LoVo (cell line): ENCODE measurements around the gene FRMD4A.

Source experiments
- DNase-seq: peaks from one replicate; pipeline ENCODE4 v3.0.0-alpha.2; 2016; ENCODE audit warnings: low spot score

The FRMD4A gene

DNA sequence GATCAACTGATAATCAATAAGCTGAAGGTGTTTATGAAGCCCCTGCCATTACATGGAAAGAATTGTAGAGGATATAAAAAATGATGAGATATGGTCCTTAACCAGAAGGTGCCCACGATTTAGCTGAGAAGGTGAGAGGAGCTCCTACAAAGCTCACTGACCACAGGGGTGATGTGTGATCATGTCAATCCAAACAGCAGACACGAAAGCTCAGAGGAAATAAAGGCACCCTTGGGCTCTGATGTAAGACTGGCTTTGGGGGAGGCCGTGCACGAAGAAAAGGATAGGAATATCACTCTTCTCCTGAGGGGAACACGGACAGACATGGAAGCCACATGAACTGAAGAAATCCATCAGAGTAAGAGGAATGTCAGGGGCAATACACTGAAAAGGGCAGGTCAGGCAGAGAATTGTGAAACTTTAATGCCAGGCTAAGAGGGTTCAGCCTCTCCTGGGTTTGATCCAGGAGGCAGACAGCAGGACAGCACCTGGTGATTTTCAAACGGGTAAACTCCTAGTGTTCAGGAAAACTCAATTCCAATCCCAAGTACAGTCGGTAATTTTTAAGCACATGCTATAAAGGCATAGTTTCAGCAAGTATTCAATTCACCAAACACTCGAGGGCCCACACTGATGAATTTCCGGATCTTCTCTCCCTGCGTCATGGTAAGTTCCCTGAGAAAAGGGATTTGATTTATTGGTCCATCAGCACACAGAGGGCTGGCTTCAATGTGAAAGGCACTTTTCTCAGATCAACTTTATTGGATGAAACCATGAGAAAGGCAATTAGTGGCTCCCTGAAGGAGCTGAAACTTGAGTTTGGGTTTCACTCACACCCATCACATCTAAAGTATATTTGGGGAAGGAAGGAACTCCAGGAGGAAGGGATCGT, 580.2 kb downstream of the FRMD4A start:
- no peak for DNase-seq

DNA sequence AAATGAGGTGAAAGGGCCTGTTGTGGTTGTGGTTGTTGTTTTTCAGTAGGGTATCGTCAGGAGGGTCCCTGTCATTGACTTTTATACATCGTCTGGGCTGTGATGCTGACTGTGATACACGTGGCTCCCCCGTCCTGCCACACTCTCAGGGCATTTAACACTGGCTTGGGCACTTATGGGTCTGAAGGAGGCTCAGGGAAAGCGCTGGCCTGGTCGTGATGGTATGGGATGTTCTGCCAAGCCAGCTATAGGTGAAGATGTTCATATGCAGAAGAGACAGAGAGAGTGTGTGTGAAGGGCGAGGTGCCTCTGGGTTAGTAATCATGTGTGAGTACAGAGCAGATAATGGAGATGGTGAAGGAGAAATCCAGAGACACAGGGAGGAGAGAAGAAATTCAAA, 585.5 kb downstream of the FRMD4A start:
- DNase-seq, result no peak

DNA sequence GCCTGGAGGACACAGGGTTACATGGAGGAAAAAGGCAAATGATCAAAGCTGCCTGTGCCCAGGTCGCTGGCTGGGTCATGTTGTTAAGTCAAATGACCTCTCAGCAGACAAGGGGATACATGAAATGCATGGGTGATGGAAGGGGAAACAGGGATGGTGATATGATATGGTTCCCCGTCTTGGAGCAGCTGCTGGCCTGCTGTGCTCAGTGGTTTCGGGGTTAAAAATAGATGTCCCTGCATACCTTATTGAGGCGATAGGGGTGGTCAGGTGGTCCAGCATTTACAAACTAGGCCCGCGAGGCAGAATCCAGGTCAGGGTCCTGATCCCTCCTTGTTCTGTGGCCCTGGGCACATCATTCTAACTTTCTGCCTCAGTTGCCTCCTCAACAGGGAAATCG, 586.8 kb downstream of the FRMD4A start:
- no peak for DNase-seq

DNA sequence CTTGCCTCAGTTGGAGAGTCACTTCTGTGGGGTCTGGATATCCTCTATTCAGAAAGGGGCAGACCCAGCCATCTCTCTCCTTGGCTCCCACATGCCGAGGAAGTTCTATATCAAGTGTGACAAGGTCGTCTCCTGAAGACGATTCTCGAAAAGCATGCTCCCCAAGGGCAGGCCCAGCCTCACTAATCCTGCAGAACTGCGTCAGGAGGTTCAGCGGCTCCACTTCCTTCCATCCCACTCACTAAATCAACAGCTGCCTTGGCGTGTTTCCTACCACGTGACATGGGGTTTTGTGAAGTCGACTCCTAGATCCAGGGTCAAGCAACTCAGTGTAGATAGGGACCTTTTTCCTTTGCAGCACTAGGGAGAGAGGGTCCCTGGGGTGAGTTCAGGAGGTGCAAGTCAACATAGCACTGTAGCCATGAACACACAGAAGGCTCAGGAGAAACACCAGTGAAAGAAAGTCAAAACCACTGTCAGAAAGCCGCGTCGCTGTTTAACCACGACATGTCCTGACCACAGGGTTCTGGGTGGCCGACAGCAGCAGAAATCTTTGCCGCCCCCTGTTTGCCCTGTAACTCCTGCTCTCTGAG, 587.5 kb downstream of the FRMD4A start:
- DNase-seq, result no peak

DNA sequence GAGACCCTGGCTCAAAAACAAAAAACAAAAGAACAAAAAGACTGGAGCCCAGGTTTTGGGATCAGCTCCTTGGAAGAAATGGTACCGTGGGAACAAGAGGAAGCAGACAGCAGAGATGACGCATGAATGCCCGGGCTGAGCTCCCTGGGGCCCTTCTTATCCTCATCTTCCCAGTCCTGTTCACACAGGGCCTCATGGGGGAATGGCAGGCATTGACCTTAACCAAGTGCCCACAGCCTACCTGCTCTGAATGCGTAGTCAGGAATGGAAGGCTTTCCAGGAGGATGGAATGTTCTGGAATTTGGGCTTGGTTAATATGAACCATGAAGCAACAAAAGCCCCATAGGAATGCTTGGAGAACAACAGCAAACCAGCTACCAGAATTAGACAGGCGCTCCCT, 589.3 kb downstream of the FRMD4A start:
- DNase-seq, result no peak

DNA sequence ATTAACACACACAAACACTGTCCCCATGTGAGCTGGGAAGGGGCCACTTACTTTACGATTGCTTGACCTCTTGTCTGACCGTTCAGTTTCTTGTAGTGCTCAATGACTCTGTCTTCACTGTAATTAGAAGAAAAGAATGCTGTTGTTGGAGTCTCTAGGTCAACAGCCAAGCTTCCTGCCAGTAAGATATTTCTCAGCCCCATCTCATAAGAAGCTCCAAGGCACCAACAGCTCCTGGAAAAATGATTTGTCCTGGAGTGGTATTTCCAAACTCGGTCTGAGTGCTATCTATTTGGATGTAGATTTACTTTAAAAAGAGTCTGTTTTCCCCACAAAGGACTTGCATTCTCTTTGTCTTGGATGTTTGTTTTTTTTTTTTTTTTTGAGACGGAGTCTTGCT, 590.3 kb downstream of the FRMD4A start:
- DNase-seq, result no peak

DNA sequence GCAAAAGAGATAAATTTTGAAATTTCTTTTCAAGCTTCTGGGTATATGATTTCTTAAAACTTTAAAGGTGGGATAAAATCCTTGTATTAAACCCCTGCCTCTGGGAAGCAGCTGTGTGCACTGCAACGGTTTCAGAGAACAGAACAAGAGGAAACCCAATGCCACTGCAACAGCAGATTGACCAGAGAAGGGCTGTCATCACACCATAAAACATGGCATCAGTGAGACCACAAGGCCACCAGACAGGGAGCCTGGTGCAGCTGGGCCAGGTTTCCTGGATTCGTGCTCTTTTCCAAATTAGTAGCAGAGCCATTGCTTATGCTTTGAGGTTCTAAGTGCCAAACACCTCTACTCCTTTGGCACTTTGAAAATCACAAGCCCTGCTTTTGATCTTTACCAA, 591.5 kb downstream of the FRMD4A start:
- no peak for DNase-seq

DNA sequence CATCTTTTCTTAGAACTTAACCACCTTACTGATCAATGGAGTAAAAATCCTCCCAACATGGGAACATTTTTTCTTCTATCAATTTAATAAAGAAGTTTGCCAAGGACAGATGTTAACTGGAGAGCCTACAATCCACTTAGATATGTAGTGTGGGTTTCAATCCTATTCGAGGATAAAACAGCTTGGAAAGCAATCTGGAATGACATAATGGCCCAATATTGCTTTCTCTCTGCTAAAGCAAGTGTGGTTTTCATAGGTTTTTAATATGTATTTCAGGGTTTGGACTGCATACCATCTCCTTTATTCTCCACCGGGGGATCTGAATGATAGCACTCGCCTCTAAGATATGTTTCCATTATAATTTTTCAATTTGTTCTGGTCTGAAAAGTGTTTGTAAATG, 594.2 kb downstream of the FRMD4A start:
- DNase-seq, result no peak

DNA sequence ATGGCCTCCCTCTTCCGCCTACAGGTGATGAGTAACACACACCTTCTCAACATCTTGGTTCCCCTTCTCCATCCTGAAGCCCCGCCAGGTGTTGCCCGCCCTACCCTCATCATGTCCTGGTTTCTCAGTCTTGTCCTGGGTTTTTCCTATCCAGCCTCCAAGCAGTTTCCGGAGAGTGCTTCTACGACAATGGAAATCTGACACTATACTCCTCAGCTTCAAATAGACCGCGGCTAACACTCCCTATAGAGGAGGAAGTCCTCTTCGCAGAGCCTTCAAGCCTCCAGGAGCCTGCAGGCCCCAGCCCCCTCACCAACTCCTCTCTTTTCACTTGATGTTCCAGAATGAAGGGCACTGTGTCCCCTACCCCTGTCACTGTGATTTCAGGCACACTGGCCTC, 596.6 kb downstream of the FRMD4A start:
- no peak for DNase-seq

DNA sequence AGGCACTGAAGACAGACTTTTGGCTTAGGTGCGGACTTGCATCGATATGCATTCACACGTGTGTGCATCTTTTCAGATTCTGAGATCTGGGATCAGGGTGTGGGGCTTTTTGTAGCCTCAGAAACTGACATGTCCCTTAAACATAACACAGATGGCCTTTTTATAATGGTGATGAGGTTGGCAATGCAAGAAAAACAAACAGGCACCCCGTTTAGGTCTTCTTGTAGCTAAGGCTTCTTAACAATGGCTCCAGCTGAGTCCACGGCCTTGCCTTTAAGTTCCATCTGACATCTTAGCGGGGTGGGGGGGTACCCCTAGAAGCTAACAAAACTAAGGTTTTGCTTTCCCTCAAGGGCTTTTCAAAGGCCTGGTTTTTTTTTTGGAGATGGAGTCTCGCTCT, 597.7 kb downstream of the FRMD4A start:
- no peak for DNase-seq

DNA sequence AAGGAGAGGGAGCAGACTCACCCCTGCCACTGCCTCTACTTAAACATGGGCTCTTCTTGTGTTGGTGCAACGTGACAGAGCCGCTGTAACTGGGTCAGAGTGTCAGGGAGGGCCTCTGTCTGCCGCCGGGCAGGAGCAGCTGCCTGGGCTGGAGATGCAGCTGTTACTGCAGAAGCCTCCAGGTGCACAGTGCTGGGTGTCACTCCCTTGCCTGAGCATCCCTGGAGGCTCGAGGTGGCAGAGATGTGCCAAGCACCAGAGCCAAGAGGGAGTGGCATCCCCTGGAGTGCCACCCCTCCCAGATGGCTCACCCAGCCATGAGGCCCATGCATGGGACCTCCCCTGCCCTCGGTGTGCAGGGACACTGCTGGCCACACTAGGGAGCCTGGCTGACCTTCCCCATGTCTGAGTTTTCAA, 598.3 kb downstream of the FRMD4A start:
- no peak for DNase-seq

DNA sequence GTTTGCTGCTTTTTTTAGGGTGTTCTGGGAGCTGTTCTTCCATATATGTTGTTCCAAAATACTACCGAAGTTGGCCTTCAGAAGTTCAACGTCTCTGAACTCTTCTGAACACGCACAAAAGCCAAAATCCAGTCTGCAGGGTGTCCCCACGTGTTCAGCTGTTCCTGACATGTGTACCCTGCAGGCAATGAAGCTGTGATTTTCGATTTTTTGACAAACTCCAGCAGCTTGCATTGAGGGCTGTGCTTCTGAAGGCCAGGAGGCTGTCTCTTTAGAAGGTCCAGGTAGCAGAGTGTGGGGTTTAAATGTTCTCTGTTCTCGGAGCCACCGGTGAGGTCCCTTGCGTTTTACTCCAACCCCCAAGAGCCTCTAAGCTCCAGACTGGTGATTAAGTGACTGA, 598.9 kb downstream of the FRMD4A start:
- DNase-seq, result no peak

DNA sequence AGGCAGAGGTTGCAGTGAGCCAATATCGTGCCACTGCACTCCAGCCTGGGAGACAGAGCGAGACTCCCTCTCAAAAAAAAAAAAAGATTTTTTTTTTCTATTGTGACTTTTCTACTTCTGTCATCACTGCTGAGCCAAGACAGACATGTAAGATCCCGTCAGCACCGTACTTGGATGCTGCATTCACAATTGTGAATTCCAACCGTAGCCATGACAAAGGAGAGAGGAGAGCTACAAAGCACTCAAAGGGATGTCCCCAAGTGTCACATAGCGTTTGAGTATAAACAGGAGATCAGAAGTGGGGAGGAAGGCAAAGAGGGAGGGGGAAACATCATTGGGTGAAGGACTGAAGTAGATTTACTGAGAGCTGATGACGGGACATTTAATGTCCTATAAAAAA, 599.8 kb downstream of the FRMD4A start:
- DNase-seq, result no peak

DNA sequence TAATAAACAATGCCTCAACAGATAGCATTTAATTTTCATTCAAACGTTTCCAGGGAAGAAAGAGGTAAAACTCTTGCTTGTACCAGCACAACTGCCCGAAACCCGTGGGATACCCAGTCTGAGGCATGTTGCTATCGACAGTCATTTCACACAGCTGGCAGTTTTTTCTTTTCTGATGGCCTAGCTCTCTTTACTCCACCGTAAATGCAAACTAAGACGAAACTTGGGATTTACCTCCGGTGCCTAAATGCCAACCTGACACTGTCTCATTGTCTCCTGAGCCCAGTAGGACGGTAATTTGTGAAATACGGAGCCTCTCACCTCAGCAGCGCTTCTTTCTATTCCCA, 600.4 kb downstream of the FRMD4A start:
- DNase-seq, result no peak

DNA sequence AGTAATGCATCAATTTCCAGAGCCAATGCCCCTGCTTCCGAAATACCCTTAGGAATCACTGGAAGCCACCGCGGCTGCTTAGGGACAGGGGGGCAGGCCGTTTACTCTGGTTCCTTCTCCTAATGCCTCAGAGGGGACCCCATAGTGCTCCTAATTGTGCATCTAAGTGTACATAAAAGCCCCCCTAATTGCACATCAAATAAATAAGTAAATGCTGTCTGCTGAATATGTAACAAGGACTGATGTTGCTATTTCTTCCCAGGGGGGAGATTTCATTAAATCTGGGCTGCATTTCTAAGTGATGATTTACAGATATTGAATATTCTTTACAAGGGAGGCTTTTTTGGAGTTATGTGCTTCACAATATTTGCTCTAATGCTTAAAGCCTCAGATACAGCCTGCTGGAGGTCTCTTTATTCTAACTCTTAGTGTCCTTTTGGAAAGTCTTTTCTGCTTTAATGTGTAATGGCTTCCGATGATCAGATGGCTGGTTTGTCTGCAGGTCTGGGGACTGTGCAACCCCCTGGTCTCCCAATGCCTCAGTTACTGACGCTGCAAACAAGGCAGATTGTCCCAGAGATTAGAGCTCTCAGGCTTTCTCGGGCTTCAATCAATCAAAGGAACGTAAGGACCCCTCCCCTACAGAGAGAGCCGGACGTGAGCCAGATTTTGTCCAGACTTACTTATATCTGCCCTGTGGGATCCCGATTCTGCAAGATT, 601.0 kb downstream of the FRMD4A start:
- no peak for DNase-seq

DNA sequence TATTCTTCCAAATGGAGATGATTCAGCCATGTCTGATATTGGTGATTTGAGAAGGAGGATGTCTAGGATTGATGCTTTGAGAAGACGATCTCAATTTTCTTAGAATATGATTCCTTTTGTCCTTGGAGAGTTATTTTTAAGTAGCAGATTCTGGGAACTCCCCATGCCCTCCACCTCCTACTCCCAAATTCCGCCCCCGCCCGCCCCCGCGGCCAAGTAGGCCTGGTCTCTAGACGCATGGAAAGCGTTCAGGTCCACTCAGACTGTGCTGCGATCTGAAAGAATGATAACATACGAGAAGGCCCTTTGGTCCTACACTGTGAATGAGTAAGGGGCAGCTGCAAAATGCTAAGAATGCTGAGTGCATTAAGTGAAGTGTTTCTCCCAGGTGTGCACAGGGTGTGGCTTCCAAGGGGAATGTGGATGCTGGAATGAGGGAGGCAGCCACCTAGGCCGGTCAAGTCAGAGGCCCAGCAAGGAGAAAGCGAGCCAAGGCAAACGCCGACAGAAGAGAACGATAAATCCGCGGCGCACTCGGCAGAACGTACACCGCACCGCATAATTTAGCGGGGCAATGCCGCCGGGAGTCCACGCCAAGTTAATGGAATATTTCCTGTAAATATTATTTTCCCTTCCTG, 601.7 kb downstream of the FRMD4A start:
- DNase-seq, result no peak

DNA sequence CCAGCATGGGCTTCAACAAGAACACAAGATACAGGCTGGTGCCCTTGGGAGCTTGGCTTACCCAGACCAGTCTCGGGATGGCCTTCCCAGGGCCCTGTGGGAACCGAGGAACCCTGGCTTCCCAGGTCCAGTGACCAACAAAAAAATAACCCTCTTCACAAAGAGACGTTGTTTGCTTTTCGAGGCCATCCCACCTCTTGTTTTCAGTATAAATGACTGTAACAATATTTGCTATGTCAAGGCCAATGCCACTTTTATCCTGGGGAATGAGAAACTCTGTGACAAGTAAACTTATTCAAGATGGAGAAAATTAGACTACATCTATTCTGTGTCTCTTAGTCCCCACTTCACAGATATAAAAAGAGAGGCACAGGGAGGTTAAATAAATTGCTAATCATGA, 605.1 kb downstream of the FRMD4A start:
- DNase-seq, result no peak

DNA sequence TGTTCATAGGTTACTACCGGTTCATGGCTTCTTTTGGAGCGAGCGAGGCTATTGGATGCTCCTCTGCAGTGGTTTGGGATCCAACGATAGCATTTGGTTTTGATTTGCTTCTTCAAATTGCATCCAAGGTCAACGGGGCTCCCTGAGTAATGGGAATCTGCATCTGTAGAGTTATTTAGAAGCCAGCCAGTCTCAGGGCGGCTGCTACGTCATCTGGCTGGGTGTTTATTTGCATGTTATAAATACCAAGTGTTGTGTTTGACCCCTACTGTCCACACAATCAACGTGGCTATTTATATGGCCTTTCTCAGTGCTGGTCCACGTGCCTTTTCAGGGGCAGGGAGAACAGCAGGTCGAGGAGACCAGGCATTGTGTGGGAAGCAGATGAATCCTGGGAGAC, 606.2 kb downstream of the FRMD4A start:
- DNase-seq, result no peak

DNA sequence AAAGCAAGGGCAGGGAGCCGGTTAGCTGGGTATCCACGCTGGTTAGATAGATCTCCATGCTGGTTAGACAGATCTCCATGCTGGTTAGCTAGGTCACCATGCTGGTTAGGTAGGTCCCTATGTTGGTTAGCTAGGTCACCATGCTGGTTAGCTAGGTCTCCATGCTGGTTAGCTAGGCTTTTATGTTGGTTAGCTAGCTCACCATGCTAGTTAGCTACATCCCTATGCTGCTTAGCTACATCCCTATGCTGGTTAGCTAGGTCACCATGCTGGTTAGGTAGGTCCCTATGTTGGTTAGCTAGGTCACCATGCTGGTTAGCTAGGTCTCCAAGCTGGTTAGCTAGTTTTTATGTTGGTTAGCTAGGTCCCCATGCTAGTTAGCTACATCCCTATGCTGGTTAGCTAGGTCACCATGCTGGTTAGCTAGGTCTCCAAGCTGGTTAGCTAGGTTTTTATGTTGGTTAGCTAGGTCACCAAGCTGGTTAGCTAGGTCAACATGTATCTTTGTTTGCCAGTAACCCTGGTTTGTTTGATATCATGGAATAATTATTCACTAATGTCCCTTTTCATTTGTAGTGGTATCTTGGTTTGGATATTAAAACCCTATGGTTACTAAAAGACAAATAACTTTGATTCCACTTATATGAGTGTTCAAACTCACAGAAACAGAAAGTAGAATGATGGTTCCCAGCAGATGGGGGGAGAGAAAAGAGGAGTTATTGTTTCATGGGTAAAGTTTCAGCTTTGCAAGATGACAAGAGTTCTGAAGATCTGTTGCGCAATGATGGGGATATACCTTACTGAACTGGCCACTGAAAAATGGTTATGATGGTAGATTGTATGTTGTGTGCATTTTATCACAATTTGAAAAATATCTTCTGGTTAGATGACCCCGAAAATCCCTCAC, 607.7 kb downstream of the FRMD4A start:
- no peak for DNase-seq

DNA sequence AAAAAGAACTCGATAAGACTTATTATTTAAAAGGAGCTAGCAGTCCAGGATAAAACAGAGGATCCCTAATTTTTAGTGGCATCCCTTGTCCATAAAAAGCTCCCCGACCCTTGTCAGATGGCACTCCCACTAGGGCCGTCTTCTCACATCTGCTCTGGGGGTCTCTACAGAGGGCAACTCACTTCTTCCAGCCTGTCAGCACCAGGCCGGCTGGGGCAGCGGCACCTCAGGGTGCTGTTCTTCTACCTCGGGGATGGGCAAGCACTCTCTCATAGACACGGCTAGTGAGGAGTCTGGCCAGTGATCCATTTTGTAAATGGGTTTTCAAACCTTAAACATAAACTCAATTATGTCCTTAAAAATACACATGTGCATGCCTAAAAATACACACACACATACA, 609.2 kb downstream of the FRMD4A start:
- DNase-seq, result no peak

DNA sequence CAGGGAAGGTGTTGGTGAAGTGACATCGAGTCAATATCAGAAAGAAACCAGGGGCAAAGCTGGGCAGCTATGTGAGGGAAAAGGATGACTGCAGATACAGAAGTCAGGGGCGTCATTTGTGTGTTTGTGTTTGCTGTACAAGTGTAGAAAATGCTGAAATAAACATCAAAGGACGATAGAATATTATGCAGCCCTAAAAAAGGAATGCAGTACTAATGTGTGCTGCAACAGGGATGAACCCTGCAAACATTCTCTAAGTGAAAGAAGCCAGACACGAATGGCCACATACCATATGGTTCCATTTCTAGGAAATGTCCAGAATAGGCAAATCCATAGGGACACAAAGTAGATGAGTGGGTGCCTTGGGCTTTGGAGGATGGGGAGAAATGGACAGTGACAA, 610.0 kb downstream of the FRMD4A start:
- DNase-seq, result no peak

DNA sequence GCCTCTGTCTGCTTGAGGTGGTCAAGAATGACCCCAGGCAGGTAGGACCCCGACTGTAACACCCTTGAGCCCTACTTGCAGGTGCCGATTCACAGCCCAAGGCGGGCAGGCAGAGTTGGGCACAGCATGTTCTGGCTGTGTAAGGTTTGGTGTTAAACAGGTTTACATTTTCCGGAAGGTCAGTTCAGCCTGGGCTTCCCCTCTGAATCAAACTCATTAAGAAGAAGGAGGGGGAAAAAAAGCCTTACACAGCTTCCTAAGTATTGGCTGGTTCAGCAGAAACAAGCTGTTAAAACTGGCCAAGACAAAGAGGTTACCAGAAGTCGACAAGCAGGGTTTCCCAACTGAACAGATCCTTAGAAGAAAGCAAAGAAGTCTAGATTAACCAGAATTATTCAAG, 611.3 kb downstream of the FRMD4A start:
- no peak for DNase-seq
